ENCODE measurements around the gene ZNF784.
A peak's percentile ranks its signal among the peaks of the same experiment; 100 is the strongest.

The ZNF784 gene

GRCh38 chr19:55624109-55625003, at the start of gene ZNF784:
Gene ZNF784, minus strand, starts transcription at chr19:55624566. Its CDS starts 5 bp downstream, at chr19:55624561.
- DNase-seq (ENCODE audit: low read depth), result peak; percentile 86

GRCh38 chr19:55673889-55674288, 49.5 kb upstream of the ZNF784 start:
- no peak for DNase-seq (ENCODE audit: low read depth)

- DNase-seq (ENCODE audit: low read depth), result no peak
These were observed 49.1 kb upstream of the ZNF784 start for GRCh38 chr19:55673465-55673864.

- no peak for DNase-seq (ENCODE audit: low read depth)
These were observed 48.1 kb upstream of the ZNF784 start for GRCh38 chr19:55672418-55672817.

- no peak for DNase-seq (ENCODE audit: low read depth)
These were observed 46.6 kb upstream of the ZNF784 start for GRCh38 chr19:55671054-55671378.

GRCh38 chr19:55670280-55671053, 46.1 kb upstream of the ZNF784 start:
- DNase-seq (ENCODE audit: low read depth), result no peak

GRCh38 chr19:55669418-55670279, 45.3 kb upstream of the ZNF784 start:
- no peak for DNase-seq (ENCODE audit: low read depth)

- no peak for DNase-seq (ENCODE audit: low read depth)
These were observed 44.4 kb upstream of the ZNF784 start for GRCh38 chr19:55668603-55669348.

- DNase-seq (ENCODE audit: low read depth), result no peak
These were observed 43.6 kb upstream of the ZNF784 start for GRCh38 chr19:55667958-55668357.

- no peak for DNase-seq (ENCODE audit: low read depth)
These were observed 43.1 kb upstream of the ZNF784 start for GRCh38 chr19:55667511-55667910.

- no peak for DNase-seq (ENCODE audit: low read depth)
These were observed 42.6 kb upstream of the ZNF784 start for GRCh38 chr19:55667006-55667381.

- DNase-seq (ENCODE audit: low read depth), result no peak
These were observed 42.1 kb upstream of the ZNF784 start for GRCh38 chr19:55666343-55667005.

- no peak for DNase-seq (ENCODE audit: low read depth)
These were observed 39.6 kb upstream of the ZNF784 start for GRCh38 chr19:55663846-55664536.

GRCh38 chr19:55661826-55662225, 37.5 kb upstream of the ZNF784 start:
- DNase-seq (ENCODE audit: low read depth), result no peak

- DNase-seq (ENCODE audit: low read depth), result no peak
These were observed 36.6 kb upstream of the ZNF784 start for GRCh38 chr19:55660991-55661390.

- DNase-seq (ENCODE audit: low read depth), result no peak
These were observed 36.0 kb upstream of the ZNF784 start for GRCh38 chr19:55660404-55660803.

GRCh38 chr19:55659822-55660221, 35.5 kb upstream of the ZNF784 start:
- no peak for DNase-seq (ENCODE audit: low read depth)

GRCh38 chr19:55658846-55659459, 34.6 kb upstream of the ZNF784 start:
- DNase-seq (ENCODE audit: low read depth), result no peak

- DNase-seq (ENCODE audit: low read depth), result no peak
These were observed 32.8 kb upstream of the ZNF784 start for GRCh38 chr19:55656988-55657747.

Measured in T-helper 22 cell (primary cell).